ENCODE data around the gene SEC14L1.

The SEC14L1 gene

DNA sequence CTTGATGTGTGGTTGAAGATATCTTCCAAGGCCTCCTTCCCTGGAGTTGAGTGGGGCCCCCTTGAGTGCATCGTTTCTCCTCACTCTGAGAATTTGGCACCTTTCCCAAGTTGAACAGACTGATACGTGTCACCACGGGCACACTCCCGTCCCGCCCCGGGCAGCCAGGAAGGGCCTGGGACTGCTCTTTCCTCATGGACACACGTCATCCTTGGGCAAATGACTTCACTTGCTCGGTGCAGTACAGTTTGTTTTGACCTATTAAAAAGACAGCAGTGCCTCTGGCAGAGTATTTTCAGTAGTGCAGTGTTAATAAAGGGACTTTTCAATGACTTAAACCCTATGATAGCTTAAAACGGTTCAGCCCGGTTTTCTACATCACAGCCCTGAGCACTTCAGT is 59.9 kb downstream of the SEC14L1 start:
- DNase-seq = no peak

DNA sequence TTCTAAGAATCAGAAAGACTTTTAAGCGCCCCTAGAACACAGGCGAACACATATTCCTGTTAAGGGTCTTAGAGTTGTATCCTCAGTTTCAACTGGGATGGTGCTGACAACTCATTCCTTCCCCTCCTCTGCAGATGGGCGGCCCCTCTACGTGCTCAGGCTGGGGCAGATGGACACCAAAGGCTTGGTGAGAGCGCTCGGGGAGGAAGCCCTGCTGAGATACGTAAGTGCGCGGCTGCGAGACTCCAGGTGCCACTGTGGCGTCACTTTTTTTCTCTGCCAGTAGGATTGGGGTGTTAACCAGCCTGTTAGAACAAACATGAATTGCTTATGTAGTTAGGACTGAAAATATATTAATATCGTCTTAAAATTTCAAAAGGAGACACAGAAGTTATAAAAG is 62.7 kb downstream of the SEC14L1 start:
- no peak for DNase-seq

DNA sequence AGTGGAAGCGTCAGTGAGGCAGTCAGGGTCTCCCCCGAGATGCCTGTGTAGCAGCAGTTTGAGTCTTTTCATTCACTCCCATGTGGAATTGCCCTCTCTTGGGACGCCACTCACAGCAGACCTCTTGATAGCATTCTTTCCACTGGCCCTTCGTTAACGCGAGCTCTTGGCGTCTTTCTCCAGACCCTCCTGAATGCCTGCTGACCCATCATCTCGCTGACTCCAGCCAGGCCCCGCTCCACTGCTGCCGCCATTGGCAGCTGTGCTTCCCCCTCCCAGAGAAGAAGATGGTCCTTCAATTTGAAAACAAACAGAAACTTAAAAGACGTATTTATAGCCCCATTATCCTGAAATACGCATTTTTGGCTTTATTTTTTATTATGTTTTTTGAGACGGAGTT is 63.1 kb downstream of the SEC14L1 start:
- DNase-seq = no peak

DNA sequence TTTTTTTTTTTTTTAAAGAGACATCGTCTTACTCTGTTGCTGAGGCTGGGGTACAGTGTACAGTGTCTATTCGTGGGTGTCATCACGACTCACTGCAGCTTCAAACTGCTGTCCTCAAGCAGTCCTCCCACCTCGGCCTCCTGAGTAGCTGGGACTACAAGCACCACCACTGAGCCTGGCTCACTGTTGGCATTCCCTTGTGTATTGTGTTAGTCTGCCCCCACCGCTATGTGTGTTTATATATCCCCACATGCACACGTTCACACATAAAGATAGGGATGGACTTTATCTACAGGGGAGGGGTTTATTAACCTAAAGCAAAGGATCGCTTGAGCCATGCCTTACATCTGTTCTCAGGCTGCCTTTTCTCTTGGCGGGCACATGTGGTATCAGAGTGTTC is 63.8 kb downstream of the SEC14L1 start:
- DNase-seq = no peak

DNA sequence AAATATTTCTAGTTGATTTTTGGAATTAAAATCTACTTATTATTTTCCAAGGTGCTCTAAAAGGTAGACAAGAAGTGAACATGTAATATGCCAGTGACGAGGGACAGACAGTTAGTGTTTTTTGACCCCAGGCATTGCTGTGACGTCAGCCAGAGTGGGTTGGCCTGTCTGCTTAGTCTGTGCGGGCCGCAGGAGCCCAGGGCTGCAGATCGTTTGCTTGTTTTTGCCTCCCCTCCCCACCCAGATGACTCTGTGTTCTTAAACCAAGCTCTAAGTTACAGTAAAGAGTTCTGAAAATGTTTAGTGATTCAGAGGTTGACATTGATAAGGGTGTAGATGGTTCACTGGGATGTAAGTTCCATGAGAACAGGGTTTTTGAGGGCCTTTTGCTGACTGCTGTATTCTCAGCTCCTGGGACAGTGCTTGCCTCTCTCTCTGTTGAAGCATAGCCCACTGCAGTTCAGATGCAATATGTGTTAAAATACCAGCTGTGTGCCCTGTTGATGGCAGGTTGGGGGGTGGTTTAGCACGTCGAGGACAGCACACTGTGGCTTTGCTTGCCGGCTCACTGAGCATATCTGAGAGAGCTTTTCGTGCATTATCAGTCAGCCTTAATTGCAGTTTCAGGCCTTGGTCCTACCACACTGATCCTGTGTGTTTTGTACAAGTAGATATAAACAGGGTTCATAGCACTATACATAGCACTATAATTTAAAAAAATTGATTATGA is 64.8 kb downstream of the SEC14L1 start:
- no peak for DNase-seq

DNA sequence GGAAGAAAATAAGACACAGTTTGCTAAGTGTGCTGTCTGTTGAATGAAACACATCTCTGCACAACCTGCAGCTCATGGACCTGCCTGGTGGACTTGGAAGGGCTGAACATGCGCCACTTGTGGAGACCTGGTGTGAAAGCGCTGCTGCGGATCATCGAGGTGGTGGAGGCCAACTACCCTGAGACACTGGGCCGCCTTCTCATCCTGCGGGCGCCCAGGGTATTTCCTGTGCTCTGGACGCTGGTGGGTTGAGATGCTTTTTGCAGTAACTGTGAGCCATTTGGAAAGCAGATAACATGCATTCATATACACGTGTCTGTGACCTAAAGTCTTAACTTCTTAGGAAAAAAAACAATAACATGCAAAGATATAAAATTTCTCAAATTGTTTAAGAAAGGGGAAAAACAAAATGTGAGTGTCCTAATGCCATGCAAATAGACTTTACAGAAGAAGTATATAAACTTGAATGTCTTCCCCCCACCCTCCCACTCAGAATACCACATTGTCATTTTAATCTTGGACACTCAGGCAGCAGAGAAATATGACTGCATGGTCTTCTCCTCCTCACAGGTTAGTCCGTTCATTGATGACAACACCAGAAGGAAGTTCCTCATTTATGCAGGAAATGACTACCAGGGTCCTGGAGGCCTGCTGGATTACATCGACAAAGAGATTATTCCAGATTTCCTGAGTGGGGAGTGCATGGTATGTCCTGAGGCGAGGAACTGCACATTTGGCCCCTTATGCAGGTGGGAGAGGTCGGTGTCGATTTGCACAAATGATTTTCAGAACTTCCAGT is 65.6 kb downstream of the SEC14L1 start:
- no peak for DNase-seq

DNA sequence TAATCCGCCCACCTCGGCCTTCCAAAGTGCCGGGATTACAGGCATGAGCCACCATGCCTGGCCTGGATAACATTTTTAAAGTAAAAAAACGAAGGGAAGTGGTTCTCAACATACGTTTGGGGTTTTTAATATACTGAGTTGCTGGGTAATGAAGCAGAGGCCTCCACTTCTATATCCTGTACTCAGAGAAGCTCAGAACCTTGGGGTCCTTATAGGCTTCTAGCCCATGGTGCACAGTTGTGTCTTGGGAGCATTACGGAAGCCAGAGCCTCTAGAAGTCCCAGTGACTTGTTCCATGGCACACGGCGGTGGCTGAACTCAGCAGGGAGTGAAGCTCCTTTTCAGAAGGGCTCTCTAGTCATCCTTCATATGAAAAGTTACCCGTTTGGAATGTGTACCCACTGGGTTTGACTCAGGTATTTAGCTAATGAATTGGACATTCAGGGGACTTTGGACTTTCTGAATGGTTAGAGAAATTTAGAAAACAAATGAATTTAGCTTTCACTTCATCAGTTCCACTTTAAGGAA is 67.0 kb downstream of the SEC14L1 start:
- DNase-seq = no peak

DNA sequence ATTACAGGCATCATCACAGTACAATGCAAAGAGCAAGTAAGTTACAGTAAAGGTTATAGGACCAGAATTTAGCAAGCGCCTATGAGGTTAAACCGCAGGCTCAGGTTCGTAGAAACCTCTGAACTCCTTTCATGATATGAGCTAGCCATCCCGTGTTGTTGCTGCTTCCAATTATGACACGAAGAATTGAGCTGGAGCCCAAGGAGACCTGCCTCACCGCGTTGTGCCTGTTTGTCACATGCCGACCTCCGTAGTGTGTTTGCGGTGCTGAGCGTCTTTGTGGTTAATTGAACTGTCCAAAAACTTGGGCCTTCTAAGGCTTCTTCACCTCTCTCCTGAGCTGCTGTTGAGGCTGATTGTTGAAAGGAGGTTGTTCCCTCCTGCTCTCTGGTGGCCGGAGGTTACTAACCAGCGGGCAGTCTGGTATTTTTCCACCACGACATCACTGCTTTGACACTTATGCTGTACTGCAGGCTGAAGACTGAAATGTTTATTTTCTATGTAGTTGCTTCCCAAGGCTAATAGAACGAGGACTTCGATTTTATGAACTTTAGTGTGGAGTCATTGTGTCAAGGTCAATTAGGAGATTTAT is 67.5 kb downstream of the SEC14L1 start:
- no peak for DNase-seq

DNA sequence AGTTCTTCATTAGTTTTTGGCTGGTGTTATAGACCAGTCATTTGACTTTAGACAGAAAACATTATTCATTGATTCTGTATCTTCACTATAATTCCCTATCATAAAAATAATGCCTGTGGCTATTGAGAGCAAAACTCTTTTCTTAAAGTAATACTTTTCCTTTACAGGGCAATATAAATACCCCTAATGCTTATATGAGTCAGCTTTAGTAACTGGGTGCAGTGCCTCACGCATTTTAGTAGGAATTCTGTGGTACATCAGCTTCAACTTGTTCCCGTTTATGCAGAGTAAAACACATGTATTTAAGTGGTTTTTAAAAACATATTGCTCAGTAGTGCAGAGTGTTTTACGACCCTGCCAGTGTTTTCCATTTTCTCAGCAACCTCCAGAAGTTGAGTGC is 68.1 kb downstream of the SEC14L1 start:
- no peak for DNase-seq

DNA sequence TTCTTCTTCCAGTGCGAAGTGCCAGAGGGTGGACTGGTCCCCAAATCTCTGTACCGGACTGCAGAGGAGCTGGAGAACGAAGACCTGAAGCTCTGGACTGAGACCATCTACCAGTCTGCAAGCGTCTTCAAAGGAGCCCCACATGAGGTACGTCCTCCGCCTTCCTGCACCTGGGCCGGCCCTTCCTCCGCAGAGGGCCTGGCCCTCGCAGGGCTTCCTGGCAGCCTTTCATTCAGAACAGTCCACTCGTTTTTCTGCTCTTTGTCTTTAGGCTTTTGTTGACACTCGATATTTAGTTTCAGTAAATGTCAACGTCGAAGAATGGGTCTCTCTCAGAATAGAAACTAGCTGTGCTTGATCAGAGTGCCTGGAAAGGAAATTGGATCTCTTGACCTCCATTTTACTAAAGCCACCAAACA is 68.6 kb downstream of the SEC14L1 start:
- DNase-seq = no peak

DNA sequence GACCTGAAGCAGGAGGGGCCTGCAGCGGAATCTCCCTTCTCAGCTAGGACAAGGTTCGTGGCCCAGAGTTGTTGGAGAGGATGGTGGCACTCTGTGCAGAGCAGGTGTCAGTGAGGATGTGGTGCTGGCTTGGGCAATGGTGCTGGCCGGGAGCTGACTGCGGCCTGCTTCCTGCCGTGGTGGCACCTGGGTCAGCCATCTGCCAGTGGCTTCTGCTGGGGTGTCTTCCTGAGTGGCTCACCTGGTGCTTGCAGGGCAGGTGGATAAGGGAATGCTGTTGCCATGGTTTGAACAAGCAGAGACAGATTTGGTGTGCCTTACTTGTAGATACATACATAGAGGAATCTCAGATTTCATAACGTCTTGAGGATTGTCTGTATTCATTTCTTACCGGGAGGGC is 69.6 kb downstream of the SEC14L1 start:
- no peak for DNase-seq

DNA sequence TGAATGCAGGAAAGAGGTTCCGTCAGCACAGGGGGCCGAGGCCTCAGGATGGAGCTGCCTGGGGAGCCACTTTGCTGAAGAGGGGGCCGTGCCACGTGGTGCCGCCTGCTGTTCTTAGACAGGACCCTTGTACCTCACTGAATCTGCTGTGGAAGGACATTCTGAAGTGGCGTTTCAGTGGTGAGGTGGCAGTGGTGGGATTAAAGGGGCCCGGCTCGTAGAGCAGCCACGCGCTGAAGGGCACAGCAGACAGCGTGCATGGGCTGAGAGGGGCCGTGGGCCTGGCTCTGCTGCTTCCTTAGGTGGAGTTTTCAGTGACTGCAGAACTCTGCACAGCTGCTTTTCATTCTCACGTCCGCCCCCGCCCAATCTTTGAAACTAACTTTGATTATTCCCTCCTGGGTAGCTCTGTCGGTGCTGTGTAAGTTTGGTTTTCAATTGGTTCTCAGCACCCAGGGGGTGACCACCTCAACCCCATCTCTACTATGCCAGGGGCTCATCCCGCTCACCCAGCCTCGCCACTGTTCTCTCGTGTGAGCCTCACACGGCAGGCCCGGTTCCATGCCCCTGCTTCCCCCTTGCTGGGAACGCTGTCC is 70.3 kb downstream of the SEC14L1 start:
- DNase-seq = no peak

DNA sequence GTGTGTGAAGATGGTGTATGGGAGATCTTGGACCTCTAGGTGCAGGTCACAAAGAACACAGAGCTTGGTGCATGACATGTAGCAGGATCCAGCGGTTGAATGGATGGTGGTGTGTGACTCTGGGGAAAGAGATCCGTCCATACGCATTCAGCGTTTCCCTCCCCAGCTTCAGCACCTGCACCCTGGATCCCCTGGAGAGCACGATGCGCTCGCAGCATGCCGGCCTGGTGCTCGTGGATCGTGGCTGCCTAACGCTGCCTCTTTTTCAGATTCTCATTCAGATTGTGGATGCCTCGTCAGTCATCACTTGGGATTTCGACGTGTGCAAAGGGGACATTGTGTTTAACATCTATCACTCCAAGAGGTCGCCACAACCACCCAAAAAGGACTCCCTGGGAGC is 70.9 kb downstream of the SEC14L1 start:
- no peak for DNase-seq

DNA sequence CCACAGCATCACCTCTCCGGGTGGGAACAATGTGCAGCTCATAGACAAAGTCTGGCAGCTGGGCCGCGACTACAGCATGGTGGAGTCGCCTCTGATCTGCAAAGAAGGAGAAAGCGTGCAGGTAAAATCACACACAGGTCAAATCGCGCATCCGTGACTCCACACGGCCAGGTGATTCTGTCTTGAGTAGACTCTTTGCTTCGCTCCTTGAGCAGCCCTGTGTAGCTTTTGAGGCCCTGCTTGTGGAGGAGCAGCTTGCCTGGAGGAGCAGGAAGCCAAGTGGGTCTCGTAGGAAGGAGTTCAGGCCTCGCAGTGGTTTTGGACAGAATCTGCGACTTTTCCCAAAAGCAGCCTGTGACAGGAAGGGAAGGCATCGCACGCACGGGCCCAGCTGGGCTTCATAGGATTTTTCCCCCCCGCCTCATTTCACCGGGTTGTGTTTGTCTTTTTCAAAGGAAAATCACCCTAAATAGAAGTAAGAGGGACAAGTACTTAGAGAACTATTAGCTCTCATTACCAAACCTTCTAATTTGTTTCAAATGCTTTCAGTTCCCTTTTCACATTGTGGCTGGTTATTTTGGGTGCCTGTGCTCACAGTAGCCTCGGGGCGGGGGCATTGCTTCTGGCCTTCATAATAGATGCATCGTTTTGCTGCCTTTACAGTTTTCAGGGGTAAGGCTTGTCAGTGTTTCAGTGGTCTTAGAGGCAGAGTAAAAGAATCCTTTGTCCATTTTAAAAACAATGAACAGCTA is 71.5 kb downstream of the SEC14L1 start:
- DNase-seq = no peak

DNA sequence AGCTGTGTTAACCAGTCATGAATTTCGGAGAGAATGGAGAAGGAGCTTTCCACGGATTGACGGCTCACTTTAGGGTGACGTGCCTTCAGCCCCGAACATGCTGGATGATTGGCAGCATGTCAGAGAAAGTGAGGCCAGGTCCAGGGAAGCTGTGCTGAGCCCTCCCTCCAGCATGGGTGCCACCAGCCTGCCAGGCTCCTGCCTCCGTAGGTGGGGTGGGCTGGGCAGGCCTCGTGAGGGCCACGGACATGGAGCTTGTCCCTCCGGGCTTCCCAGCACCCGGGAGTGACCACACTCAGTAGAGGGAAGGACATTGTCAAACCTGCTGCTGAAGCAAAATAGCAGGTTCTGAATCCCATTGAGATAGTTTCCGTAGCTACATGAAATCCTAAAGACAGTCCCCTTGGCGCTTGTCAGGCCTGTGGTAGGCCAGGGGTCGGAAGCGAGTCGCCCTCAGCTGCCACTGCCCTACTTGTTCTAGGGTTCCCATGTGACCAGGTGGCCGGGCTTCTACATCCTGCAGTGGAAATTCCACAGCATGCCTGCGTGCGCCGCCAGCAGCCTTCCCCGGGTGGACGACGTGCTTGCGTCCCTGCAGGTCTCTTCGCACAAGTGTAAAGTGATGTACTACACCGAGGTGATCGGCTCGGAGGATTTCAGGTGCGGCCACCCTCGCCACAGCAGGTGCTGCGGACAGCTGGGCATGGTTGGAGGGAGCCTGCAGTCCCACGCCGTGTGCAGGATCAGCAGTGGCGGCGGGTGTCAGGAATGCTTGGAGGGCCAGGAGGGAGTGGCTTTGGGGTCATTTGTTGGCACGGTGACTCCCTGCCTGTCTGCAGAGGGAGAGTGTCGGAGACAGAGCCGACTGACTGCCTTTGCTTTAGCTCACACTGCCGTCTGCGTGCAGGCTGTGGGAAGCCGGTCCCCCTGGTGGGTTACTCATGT is 72.3 kb downstream of the SEC14L1 start:
- DNase-seq = no peak

DNA sequence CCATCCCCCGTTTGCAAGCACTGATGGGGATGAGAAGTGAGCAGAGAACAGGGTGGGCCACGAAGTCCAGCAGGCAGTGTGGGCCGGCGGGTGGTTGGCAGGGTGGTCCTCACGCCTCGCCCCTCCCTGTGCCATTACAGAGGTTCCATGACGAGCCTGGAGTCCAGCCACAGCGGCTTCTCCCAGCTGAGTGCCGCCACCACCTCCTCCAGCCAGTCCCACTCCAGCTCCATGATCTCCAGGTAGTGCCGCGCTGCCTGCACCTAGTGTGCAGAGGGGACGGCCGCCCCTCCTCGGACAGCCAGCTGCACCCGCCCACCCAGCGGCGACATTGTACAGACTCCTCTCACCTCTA is 73.0 kb downstream of the SEC14L1 start:
- no peak for DNase-seq

DNA sequence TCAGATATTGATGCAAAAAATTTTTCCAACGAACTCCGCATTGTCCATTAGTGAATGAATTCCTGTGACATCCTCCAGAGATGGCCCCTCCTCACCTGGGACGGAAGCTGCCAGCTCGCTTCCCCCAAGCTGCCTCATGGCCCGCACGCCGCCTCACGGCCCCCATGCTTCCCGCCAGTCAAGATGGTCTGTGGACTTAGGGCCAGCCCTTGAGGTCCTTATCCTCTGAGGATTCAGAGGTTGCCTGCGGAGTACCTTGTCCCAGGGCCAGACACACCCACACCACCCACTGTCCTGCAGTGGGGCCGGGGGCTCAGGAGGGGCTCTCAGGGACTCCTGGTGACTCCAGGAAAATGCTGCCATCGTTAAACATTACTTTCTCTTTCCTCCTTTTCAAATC is 73.6 kb downstream of the SEC14L1 start:
- DNase-seq = no peak

DNA sequence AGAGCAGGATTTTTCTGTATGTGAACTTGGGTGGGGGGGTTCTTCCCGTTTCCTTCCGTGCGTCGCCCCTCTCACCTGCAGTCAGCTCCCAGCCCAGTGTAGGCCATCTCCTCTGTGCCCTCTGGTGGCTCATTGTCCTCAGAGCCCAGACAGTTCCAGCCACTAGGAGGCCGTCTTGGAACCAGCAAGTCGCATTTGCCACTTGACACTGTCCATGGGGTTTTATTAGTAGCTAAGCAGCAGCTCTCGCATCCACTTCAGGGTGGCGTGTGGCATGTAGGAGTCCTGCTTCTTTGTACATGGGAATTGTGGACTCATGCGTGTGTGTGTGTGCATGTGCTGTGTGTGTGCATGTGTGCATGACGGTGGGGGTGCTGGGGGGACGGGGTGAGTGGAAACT is 74.0 kb downstream of the SEC14L1 start:
- no peak for DNase-seq

DNA sequence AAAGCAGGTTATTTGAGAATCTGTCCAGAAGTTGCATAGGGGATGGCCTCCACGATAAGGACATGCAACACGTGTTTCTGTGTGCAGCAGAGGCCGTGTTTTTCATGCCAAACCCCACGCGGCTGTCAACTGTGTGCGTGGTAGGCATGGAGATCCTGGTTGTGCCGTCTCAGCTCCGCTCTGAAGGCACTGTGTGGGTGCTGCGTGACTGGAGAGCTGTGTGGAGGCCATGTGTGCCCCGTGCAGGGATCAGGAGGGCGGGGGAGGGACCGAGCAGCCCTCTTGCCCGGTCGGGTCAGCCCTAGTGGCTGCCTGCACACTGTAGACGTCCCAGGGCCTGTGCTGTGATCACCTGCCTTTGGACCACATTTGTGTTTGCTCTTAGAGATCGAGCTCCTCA is 74.5 kb downstream of the SEC14L1 start:
- no peak for DNase-seq

DNA sequence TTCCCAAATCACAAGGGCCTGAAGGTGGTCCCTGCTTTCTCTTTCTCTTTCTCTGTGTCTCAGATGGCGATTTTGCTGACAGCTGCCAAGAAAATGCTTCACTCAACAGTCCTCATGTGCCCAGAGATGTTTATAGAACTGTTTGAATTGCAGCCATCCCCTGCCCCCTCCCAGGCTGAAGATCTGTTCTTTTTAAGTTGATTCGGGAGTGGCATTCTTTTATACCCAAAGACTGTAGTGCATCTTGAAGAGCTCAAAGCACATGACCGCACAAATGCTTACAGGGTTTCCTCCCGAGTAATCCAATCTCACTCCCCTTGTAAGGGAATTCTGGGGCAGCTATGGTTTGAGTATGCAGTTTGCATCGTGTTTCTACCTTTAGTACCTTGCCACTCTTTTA is 75.7 kb downstream of the SEC14L1 start:
- DNase-seq = no peak

DNA sequence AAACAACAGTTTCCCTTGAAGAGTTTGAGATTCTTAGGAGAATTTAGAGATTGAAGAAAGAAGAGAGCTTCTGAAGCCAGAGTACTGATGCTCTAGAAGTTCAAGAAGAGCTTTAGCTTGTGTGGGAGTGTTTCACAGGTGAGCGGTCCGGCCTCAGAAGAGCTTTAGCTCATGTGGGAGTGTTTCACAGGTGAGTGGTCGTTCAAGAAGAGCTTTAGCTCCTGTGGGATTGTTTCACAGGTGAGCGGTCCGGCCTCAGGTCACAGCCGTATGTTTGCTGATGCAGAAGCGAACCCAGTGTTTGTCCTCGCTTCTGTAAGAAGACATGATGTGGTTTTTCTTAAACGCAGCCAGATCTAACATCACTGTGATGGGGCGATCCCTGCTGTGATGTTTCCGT is 76.4 kb downstream of the SEC14L1 start:
- DNase-seq = no peak

DNA sequence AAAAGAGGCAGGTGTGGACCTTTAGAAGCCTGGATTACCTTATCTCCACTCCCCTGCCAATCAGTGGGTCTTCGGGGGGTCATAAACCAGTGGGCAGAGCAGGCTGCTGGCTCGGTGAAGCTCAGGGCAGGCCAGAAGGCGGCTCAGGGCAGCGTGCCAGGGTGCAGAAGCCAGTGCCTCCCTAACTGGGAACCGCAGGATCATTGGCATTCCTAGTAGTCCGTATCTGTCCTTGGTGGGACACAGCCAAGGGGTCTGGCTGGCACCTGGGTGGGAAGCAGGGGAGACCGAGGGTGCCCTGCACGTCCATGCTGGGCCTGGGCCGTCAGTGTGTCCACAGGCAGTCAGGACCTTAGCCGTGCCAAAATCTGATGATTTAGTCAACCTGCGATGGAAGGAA is 76.8 kb downstream of the SEC14L1 start:
- DNase-seq = no peak

All from stimulated activated CD4-positive, alpha-beta T cell treated with anti-CD3 and anti-CD28 coated beads, Interleukin-1b, Interleukin-23, amount 100 ng/mL, for 48 hours (primary cell).